Putamen (tissue), 1 donor: ENCODE data around the gene NELFB.
"Not testable (repeated sequence)": the region's sequence is repeated elsewhere in the genome, so short reads cannot be mapped to it uniquely, and the experiment has no call there.

ENCODE experiments used
- DNase-seq: peaks from one replicate; pipeline ENCODE4 v3.0.0-alpha.2; 2016; ENCODE audit warnings: low spot score

NELFB gene

GRCh38 chr9:137234758-137235423 is 20.2 kb upstream of the NELFB start:
- DNase-seq = no peak

- no peak for DNase-seq
These were observed 19.5 kb upstream of the NELFB start for GRCh38 chr9:137235424-137236237.

DNA sequence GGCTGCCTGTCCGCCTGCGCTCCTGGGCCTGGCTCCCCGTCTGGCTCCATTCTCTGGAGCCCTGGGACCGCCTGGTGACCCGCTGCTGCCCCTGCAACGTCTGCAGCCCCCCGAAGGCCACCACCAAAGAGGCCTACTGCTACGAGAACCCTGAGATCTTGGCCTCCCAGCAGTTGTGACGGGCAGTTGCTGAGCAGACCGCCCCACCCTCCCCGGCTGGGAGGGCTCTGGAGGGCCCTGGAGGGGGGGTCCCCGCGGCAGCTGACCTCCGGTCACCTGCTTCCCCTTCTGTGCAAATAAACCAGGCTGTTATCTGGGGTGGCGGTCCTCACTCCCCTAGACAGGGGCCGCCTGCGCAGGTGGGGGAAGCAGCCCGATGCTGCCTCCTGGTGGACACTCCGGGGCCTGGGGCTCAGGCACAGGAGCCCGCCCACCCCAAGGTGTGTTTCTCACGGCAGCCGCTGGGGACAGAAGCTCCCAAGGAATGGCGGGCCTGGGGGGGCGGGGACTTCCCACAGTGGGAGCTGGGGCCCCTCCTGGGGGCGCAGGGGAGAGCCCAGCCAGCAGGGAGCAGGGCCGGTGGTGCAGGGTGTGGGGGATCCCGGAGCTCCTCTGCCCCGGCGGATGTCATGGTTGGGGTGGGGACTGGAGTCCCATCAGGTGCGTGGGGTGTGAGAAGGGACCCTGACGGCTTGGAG is 18.7 kb upstream of the NELFB start:
- DNase-seq = peak; percentile 60

DNA sequence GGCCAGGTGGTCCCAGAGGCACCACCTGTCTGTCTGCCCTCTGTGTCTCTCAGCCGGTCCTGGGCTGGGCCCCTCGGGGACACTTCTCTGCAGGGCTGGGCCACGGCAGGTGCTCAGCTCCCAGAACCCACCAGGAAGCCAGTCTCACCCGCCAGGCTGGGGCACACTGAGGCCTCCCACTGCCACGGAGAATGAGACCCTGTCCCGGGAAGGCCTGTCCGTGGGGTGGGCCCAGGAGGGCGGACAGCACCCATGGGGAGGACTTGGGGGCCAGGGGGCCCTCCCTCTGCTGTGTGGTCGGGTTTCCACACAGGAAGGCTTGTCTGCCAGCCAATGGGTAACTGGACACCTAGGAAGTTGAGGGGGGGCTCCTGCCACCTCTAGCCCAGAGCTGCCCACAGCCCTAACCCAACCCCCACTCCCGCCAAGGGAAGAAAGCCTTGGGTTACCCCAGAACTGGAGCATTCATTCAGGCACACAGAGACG is 18.1 kb upstream of the NELFB start:
- DNase-seq = no peak

DNA sequence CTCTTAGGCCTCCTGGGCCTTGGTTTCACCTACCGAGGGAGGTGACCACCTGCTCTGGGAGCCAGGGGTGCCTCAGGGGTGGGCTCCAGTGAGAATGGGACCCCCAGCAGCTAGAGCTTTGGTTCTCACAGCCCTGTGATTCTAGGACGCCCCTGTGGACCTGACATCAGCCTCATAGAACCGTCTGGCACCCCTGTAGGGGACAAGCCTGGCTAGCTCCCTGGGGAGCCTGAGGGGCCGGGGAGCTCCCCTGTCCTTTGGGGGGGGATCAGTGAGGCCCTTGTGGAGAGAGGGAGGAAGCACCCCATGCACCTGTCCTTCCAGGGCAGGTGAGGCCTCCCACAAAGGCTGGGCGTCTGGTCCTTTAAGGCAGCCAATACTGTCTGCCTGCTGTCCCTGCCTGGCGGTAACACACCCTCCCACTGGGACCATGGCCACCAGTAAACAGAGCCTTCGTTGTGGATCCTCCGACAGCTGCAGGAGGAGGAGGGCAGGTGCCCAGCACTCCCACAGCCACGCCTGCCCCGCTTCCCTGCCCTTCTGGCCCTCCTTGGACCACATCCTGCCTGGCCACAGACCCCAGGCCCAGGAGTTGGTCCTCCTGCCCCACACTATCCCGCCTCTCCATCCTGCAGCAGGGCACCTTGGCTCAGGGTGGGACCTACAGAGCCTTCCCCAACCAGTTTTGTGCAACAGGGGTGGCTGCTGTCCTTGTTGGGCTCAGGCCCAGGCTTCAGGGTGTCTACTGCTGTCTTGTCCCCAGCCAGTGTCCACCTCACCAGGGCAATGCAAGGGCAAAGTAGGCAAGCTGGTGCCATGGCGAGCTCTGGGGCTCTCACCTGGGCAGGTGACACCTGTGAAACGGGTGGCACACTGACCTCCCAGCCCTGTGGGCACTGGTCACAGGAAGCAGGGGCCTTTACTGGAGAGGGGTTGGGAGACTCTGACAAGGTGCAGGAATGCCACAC is 17.1 kb upstream of the NELFB start:
- DNase-seq = peak; percentile 72

- not testable (repeated sequence) for DNase-seq
These were observed 15.5 kb upstream of the NELFB start for GRCh38 chr9:137239541-137240200.

- DNase-seq = peak; percentile 81
These were observed 14.7 kb upstream of the NELFB start for GRCh38 chr9:137240318-137240840.

DNA sequence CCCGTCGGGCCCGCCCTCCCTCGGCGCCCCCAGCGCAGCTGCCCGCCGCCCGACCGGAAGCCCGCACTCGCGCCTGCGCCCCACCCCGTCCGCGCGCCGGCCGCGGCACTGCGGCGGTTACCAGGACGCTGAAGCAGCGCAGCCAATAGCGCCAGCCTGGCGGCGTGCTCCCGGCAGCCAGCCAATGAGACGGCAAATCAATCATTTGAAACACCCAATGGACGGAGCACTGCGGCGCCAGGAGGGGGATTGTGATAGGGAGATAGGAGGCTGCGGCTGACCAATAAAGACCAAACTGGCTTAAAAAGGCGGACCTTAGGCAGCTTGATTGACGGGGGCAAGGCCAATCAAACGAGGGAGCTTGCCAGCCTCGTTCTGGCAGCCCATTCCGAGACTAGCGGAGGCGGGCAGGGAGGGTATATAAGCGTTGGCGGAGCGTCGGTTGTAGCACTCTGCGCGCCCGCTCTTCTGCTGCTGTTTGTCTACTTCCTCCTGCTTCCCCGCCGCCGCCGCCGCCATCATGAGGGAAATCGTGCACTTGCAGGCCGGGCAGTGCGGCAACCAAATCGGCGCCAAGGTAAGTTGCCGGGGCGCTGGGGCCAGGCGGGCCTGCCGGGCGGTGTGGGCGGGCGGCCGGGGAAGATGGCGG is 14.2 kb upstream of the NELFB start, which contains the start of gene TUBB4B:
TSS of gene TUBB4B (plus strand) at position 447 of the 649 bp plus-strand sequence. CDS start at position 521, 74 bp downstream.
- peak; percentile 100 for DNase-seq

DNA sequence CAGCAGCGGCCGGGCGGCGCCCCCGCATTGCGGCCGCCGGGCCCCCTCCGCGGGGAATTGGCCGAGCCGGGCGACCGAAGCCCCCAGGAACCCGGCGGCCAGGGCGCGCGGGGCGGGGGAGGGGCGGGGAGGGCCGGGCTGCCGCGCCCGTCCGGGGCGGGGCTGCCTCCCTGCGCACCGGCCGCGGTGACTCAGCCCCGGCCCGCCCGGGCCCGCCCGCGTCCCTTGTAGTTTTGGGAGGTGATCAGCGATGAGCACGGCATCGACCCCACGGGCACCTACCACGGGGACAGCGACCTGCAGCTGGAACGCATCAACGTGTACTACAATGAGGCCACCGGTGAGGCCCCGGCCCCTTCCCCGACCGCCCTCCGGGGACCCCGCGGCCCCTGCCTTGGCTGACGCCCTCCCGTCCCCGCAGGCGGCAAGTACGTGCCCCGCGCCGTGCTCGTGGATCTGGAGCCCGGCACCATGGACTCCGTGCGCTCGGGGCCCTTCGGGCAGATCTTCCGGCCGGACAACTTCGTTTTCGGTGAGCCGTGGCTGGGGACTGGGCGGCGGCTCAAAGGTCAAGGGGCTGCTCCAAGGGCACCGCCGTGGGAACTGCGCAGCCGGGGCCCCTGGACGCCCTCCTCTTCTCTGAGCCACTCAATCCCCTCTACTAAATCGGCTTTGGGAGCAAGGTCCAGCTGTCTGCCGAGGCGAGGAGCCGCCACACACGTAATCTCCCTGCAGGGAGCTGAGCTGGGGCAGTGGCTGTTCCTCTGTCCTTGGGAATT is 13.4 kb upstream of the NELFB start:
- DNase-seq = no peak

DNA sequence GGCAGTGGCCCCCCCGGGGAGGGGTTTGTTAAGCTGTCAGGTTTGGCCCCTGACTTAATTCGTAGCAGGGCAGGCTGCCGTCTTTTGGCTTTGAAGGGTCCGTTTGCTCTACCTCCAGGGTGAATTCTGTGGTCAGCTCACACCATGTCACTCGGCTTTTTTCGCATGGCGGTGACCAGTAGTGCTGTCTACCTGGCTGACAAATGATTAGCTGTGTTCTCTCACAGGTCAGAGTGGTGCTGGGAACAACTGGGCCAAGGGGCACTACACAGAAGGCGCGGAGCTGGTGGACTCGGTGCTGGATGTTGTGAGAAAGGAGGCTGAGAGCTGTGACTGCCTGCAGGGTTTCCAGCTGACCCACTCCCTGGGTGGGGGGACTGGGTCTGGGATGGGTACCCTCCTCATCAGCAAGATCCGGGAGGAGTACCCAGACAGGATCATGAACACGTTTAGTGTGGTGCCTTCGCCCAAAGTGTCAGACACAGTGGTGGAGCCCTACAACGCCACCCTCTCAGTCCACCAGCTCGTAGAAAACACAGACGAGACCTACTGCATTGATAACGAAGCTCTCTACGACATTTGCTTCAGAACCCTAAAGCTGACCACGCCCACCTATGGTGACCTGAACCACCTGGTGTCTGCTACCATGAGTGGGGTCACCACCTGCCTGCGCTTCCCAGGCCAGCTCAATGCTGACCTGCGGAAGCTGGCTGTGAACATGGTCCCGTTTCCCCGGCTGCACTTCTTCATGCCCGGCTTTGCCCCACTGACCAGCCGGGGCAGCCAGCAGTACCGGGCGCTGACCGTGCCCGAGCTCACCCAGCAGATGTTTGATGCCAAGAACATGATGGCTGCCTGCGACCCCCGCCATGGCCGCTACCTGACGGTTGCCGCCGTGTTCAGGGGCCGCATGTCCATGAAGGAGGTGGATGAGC is 12.6 kb upstream of the NELFB start:
- no peak for DNase-seq

- not testable (repeated sequence) for DNase-seq
These were observed 11.9 kb upstream of the NELFB start for GRCh38 chr9:137243266-137243625.

DNA sequence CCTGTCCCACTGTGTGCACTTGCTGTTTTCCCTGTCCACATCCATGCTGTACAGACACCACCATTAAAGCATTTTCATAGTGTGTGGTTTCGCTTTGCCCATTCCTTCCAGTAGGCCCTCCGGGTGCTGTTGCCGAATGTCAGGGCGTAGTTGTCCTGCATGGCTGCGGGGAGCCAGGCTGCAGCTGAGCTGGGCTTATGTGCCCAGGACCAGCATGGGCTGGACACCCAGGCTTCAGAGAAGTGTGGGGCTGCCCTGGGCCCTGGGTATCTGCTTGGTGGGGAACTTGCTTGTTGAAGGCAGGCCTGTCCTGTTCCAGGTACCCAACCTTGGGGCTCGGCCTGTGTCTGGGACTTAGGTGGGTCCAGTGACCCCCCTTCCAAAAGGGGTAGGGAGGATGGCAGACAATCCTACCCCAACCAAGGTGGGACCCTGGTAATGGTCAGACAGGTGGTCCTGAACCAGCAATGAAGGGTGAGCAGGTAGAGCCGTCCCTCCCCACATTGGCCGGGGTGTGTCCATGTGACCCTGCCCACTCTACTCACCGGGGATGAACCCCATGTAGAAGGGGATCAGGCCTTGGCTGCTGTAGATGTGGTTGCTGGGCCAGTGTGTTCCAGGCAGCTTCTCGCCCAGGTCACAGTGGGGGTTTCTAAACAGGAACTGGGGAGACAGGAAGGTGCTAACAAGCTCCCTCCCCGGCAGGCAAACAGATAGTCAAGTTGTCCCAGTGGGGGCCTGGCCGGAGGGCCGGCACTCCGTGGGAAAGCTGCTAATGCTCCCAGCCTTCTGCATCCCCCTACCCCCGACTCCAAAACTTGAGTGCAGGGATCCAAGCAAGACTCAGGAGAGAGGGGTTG is 11.3 kb upstream of the NELFB start:
- DNase-seq = no peak

DNA sequence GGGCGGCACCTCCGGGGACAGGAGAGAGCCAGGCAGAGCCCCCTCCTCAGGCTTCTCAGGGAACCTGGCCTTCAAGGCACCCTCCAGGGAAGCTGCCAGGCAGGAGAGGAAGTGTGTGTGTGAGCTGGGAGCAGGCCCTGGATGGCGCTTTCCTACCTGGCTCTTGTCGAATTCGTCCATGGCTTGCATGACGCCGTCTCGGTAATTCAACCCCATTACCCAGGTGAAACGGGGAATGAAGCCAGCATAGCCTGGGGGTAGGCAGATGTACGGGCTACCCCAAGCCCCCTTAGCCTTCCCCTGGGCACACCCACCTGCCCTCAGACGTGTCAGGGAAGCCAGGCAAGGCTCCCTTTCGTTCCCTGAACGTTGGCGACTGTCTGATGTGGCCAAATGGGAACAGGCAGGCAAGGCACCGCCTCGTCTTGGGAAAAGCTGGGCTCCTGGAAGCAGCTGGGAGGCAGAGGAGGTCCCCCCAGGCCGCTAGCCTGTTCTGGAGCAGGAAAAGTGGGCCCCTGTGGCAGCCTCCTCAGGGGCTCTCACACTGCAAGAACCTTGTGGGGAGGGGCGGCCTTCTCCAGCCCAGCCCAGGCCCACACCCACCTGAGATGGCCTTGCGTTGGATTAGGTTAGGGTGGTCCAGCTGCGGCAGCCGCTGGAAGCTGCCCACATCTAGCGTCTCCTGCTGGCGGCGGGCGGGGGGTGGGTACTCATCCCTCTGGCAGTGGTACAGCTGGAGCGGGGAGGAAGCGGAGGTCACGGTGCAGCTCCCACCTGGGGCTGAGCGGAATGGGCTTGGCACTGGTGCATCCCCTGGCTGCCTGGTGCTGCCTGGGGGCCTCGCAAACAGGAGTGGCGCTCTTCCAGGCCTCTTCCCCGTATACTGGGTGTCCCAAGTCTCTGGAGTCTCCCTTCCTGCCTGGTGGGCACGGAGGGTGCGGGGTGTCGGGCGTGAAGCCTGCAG is 10.4 kb upstream of the NELFB start:
- no peak for DNase-seq

DNA sequence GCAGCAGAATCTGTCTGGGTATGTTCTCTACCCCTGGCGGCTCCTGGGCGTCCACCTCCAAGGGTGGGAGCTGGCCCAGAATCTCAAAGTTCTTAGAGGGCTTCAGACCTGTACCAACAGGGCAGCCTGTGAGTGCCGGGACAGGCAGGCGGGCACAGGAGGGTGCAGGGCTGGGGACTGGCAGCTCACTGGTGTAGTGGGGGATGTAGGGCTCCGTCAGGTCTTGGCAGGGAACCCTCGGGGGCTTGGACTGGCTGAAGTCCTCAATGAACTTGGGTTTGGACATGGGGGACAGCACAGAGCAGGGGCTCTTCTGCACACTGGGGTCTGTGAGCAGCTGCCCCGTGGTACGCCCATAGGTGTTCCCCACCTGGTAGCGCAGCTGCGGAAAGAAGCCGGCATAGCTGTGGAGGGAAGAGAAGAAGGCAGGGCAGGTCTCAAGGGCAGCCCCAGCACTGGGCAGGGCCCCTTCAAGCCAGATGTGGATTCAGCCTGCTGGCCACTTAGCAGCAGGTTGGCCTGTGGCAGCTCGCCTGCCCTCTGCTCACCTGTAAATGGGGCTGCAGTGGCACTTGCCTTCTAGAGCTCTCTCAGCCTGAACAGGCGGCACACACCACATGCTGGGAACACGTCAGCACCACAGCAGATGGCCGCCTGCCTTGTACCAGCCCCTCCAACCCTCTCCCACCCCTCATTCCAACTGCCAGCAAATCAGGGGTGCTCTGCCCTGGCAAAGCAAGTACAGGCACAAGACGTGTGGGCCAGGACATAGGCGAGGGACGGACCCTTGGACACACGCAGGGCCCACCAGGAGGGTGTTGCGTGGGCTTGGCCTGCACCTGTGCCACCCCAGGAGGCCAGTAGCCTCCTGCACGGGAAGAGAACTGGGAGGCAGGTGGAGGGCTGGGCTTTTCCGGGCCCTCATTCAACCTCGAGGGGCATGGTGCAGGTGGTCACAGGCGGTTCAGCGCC is 9.4 kb upstream of the NELFB start:
- DNase-seq = no peak
